NT2/D1 (cell line): ENCODE measurements around the gene KIF7.

Experiments
- SUZ12 ChIP-seq: IDR thresholded peaks from 2 replicates; pipeline ENCODE4 v1.6.1; 2011; ENCODE audit not compliant: insufficient read length, insufficient read depth; ENCODE audit errors: extremely low read depth
- ZNF274 ChIP-seq: IDR thresholded peaks from 2 replicates; pipeline ENCODE4 v1.6.1; 2011; ENCODE audit warnings: mild to moderate bottlenecking, low read depth, low read length

DNA sequence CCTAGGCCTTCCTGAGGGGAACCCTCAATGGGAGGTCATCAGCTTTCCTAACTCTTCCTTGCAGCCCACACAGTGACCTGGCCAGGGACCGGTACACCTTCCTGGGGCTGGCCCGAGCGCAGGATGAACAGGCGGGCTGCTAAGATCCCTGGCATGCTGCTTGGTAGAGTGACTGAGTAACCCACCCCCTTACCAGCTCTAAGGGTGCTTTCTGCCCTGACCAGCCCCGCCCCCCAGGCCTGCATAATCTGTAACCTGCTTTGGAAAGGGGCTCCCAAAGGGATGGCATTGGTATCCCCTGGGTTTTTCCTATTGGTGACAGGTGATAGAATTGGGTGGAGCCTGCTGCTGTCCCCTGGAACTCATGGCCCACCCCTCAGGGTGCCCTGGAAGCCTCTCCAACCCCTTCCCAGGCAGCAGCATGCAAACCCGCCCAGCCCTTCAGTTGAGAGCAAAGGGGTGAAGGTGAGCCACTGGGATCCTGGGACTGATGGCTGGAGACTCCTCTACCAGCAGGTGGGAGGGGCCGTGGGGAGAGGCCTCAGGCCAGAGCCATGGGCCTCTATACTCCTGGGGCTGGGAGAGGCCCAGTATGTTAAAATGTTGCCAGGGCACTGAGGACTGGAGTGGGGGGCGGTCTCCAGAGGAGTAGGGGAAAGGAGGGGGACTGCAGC is 11.1 kb upstream of the KIF7 start:
- no peak for TF ChIP-seq ZNF274
- no peak for TF ChIP-seq SUZ12
